K562 treated with DMSO at 1 percent for 4 hours (cell line): ENCODE data around the gene MTUS2. TPM values are rescaled to one million over a fixed set of nuclear protein-coding genes. Genes with fewer than 3 reads are reported as not detected.

Experiments used
- total RNA-seq: library from RNA; unstranded; fragments of 300-600 nt; gene quantifications from 2 replicates; pipeline ENCODE4 v1.2.3, GENCODE V29; 2022; ENCODE audit not compliant: insufficient read depth

MTUS2 gene
- total RNA-seq, result 1.1 TPM in 1 of 2 replicates, not detected in the other

DNA sequence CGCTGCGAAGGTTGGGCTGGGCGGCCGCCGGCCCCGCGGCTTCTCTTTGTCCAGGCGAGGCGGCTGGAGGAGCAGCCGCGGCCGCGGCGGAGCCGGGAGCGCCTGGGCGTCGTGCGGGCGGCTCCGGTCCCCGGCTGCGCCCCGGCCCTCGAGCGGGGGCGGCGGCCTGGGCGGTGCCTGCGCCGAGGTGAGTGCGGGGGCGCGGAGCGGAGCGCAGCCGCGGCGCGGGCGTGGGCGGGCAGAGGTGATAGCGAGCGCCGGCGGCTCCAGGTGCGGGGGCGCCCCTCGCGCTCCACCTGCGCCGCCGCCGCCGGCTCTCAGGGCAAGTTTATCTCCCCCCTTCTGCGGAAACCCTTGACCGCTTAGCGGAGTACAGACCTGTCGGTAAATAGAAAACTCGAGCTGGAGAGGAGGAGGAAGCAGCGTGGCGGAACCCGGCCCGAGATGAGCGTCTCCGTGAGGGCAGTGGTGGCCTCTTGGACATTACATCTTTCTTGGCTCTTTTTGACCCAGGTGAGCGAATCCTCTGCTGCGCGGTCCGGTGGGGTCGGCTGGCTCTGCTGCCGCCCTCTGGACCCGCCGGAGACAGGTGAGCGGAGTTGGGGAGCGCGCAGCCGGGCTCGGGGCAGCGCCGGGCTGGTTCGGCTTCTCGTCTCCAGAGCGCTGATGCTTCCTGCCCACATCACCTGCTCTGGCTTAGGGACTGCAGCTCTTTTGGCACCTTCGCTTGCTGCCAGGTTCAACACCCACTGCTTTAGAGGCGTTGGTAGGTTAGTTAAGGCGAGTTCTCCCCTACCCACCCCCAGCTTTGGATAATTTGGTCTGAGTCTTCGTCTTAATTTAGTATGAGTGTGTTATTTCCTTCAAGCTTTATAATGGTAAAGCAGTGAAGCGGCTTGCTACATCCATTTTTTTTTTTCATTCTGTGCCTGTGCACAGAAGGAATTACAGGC is at the start of gene MTUS2:
MTUS2 (plus strand) TSS at position 241 of the 953 bp plus-strand sequence.

Other genes starting within 250 kb of the MTUS2 start
- gene POMP, start 161.2 kb upstream of the MTUS2 start, total RNA-seq, result 66.0 and 72.8 TPM in 2 replicates
- gene SLC46A3, start 101.4 kb upstream of the MTUS2 start, total RNA-seq, result 0.58 and 1.1 TPM in 2 replicates